ENCODE measurements around the gene SSUH2. TPM values are rescaled to one million over a fixed set of nuclear protein-coding genes. Genes with fewer than 3 reads are reported as not detected.

The SSUH2 gene
- total RNA-seq, 6 donors from 2014 or later: 0.22 to 0.79 TPM; not detected in 4

DNA sequence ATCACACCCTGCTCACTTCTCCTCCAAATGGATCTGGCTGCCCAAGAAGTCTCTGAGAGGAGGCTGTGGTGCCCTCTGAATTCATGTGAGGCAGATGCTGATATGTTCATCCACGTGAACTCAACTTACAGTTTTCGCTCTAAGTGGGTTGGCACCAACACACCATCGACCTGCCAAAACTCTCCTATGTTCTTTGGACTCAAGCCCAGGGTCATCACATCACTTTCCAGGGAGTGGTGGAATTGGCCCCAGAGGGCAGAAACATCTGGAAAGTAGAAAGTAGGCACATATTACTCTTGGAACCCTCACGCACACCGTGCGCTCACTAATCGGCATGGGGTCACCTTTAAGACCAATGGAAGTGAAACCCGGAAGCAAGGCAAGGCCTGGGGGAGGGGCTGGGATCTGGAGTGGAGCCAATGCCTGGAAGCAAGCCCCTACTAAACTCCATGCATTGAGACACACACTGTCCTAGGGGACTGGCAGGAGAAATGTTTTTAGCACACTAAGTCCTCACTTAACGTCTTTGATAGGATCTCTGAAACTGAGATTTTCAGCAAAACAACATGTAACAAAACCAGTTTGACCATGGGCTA, 41.4 kb downstream of the SSUH2 start:
- H3K27ac ChIP-seq: no peak overlapping the region
- H3K4me1 ChIP-seq: peaks cover 8 to 13% (median 11%) of the 10 kb centered on the region in 4 donors
- H3K36me3 ChIP-seq: no peaks in the 10 kb centered on the region
- H3K9me3 ChIP-seq: no peaks in the 10 kb centered on the region
- no peak for DNase-seq
- no peak overlapping the region for H3K4me3 ChIP-seq
- WGBS, 2 donors: 71 to 74% methylated on average over 9 of the region's 9 CpGs
- no peak for TF ChIP-seq POLR2AphosphoS5 (IDR thresholded peaks at IDR 0.05)
- TF ChIP-seq EP300 (IDR thresholded peaks at IDR 0.05): no peak
- TF ChIP-seq CTCF (IDR thresholded peaks at IDR 0.05): no peak
- no peak for TF ChIP-seq POLR2A (IDR thresholded peaks at IDR 0.05)
- no peak for ATAC-seq (ENCODE audit: low FRiP score in 2 of 2)
- no peaks in the 10 kb centered on the region for H3K27me3 ChIP-seq

GRCh38 chr3:8600457-8600856, 44.1 kb downstream of the SSUH2 start:
- Histone ChIP-seq H3K27me3 (no peaks in the 10 kb centered on the region), H3K4me1 (no peaks in the 10 kb centered on the region), H3K36me3 (no peaks in the 10 kb centered on the region), H3K9me3 (no peaks in the 10 kb centered on the region), H3K4me3 (no peak overlapping the region), H3K27ac (no peak overlapping the region)
- no peak for TF ChIP-seq POLR2AphosphoS5 (IDR thresholded peaks at IDR 0.05)
- TF ChIP-seq POLR2A (IDR thresholded peaks at IDR 0.05): no peak
- TF ChIP-seq CTCF (IDR thresholded peaks at IDR 0.05): no peak
- ATAC-seq (ENCODE audit: low FRiP score in 2 of 2): no peak
- DNase-seq: no peak

DNA sequence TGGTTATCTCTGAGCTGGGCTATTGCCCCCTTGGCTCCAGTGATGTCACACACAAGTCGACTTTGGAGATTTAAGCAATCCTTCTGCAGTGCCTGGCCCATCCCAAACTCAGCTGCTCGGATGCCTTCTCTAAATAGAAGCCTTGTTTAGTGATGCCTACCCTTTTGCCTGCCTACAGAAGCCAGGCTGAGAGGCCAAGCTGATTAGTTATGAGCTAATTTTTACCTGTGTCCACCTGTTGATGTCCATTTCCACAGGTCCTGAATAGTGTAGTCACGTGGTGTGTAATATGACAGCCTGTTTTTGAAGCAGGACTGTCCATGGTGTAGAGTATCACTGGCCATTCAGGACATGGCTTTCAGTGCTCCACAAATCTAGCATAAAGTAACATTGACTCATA, 45.5 kb downstream of the SSUH2 start:
- WGBS, 2 donors: 73 to 87% methylated on average over 3 of the region's 3 CpGs
- no peaks in the 10 kb centered on the region for H3K36me3 ChIP-seq
- H3K4me1 ChIP-seq: no peaks in the 10 kb centered on the region
- ATAC-seq (ENCODE audit: low FRiP score in 2 of 2) (no peak), DNase-seq (no peak)
- H3K27me3 ChIP-seq: no peaks in the 10 kb centered on the region
- TF ChIP-seq POLR2A (IDR thresholded peaks at IDR 0.05) (no peak), POLR2AphosphoS5 (IDR thresholded peaks at IDR 0.05) (no peak), CTCF (IDR thresholded peaks at IDR 0.05) (no peak), EP300 (IDR thresholded peaks at IDR 0.05) (no peak)
- no peak overlapping the region for H3K27ac ChIP-seq
- H3K9me3 ChIP-seq: no peaks in the 10 kb centered on the region
- no peak overlapping the region for H3K4me3 ChIP-seq

- H3K9me3 ChIP-seq: no peaks in the 10 kb centered on the region
- ATAC-seq (ENCODE audit: low FRiP score in 2 of 2) (peak in 1 of 2 donors; percentile 55), DNase-seq (no peak)
- TF ChIP-seq CTCF (IDR thresholded peaks at IDR 0.05): no peak
- no peak for TF ChIP-seq POLR2A (IDR thresholded peaks at IDR 0.05)
- TF ChIP-seq POLR2AphosphoS5 (IDR thresholded peaks at IDR 0.05): no peak
- no peak for TF ChIP-seq EP300 (IDR thresholded peaks at IDR 0.05)
- H3K27ac ChIP-seq: no peak overlapping the region
- H3K4me1 ChIP-seq: no peaks in the 10 kb centered on the region
- no peak overlapping the region for H3K4me3 ChIP-seq
- no peaks in the 10 kb centered on the region for H3K27me3 ChIP-seq
- H3K36me3 ChIP-seq: no peaks in the 10 kb centered on the region
- 83 to 85% methylated on average over 6 to 7 of the region's 7 CpGs for WGBS, 2 donors
Measured at GRCh38 chr3:8597219-8597853, 47.3 kb downstream of the SSUH2 start.
